Measurements from ENCODE around the gene KCNB1. TPM values are rescaled to one million over a fixed set of nuclear protein-coding genes. Genes with fewer than 3 reads are reported as not detected.

Gene KCNB1
- total and polyA plus RNA-seq, 2 donors (not counting 1 experiment from before 2014, with no cell fraction given) = 0.12 TPM; not detected in 1

DNA sequence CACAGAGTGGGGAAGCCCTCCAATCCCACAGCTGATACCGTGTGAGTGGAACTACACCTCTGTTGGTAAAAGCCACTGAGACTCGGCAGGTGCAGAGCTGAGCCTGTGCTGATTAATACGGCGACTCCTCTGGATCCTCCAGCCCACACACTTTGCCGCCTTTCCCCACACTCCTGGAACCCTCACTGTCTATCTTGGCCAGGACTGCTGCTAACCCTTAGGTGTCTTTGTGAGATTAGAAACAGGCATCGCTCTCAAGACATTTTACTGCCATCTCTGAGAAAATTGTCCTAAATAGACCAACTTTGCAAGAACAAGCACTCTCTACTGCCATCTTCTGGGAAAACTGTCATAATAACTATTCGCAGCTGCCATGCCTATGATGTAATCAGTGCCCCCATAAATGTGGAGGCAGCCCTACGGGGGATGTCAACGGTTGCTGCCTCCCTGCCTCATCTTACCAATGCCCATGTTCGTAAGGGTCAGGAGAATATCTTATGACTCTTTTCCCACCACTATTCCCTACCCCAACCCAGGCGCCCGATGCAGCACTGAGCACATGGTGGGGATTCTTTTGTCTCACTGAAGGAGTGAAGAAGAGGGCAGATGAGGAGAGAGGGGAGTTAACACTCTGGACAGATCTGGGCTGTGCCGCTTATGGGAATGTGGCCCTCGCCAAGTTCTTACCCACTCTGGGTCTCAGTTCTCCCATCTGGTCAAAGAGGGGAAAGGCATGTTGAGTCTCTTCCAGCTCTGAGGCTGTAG, 26.1 kb upstream of the KCNB1 start:
- no peaks in the 10 kb centered on the region for H3K4me1 ChIP-seq (ENCODE audit: control insufficient read depth in 2 of 2, insufficient read depth in 2 of 2, low read length in 2 of 2)
- 54% methylated on average over 11 of the region's 14 CpGs for whole genome bisulfite sequencing (ENCODE audit: insufficient coverage)
- no peaks in the 10 kb centered on the region for H3K9me3 Mint-ChIP-seq (ENCODE audit: insufficient read depth)
- no peak overlapping the region for H3K9ac ChIP-seq (ENCODE audit: low read length)
- no peak overlapping the region for H2AFZ ChIP-seq (ENCODE audit: insufficient read depth, low read depth, low read length, poor library complexity, severe bottlenecking)
- intact Hi-C loops (cut with micrococcal nuclease) = no loop called here
- no peak overlapping the region for H3K27ac Mint-ChIP-seq
- TF ChIP-seq, protein P1, sequence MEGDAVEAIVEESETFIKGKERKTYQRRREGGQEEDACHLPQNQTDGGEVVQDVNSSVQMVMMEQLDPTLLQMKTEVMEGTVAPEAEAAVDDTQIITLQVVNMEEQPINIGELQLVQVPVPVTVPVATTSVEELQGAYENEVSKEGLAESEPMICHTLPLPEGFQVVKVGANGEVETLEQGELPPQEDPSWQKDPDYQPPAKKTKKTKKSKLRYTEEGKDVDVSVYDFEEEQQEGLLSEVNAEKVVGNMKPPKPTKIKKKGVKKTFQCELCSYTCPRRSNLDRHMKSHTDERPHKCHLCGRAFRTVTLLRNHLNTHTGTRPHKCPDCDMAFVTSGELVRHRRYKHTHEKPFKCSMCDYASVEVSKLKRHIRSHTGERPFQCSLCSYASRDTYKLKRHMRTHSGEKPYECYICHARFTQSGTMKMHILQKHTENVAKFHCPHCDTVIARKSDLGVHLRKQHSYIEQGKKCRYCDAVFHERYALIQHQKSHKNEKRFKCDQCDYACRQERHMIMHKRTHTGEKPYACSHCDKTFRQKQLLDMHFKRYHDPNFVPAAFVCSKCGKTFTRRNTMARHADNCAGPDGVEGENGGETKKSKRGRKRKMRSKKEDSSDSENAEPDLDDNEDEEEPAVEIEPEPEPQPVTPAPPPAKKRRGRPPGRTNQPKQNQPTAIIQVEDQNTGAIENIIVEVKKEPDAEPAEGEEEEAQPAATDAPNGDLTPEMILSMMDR (IDR thresholded peaks at IDR 0.05) = peak; percentile 32
- no peak for TF ChIP-seq EZH2 (IDR thresholded peaks at IDR 0.05; ENCODE audit: borderline replicate concordance, insufficient read depth, low read depth, low read length, poor library complexity, severe bottlenecking)
- H4K20me1 ChIP-seq (ENCODE audit: control insufficient read depth, insufficient read depth, low read length, poor library complexity, severe bottlenecking) = no peaks in the 10 kb centered on the region
- H3K36me3 ChIP-seq (replicated peaks in 1 of 2; ENCODE audit: control extremely low read depth in 1 of 2, control insufficient read depth in 1 of 2, extremely low read depth in 1 of 2, insufficient read depth in 2 of 2, low read length in 1 of 2) = no peaks in the 10 kb centered on the region
- no peak overlapping the region for H3K27ac ChIP-seq (ENCODE audit: low read length in 2 of 2)
- no peaks in the 10 kb centered on the region for H3K79me2 ChIP-seq (ENCODE audit: control insufficient read depth, insufficient read depth, low read length)
- DNase-seq (peak; percentile 36), ATAC-seq (ENCODE audit: low read depth) (no peak)
- no peaks in the 10 kb centered on the region for H3K9me3 ChIP-seq (ENCODE audit: control extremely low read depth in 1 of 3, control insufficient read depth in 2 of 3, insufficient read depth in 1 of 3, low read length in 2 of 3)
- no peak overlapping the region for H3K4me3 Mint-ChIP-seq
- peaks cover 47% of the 10 kb centered on the region for H3K27me3 Mint-ChIP-seq
- H3K4me2 ChIP-seq (replicated peaks; ENCODE audit: low read depth, low read length, poor library complexity, severe bottlenecking) = no peak overlapping the region
- H3K27me3 ChIP-seq (replicated peaks in 1 of 4; ENCODE audit: control extremely low read depth in 1 of 4, control insufficient read depth in 3 of 4, insufficient read depth in 4 of 4, low read length in 3 of 4) = peaks cover 0 to 22% (median 1%) of the 10 kb centered on the region in 4 experiments
- no peak overlapping the region for H3K4me3 ChIP-seq (ENCODE audit: control extremely low read depth in 1 of 5, extremely low read depth in 1 of 5, insufficient read depth in 1 of 5, low read depth in 2 of 5, low read length in 4 of 5)
- POLR2A ChIA-PET = no interaction called here
- CTCF ChIA-PET = interaction anchor here (0.7 to 3.0 kb wide), 2 partner anchors 162 to 175 kb away, joined by 3 to 13 read pairs; no protein-coding TSS in a partner anchor
- peaks cover 3% of the 10 kb centered on the region for H3K4me1 Mint-ChIP-seq

DNA sequence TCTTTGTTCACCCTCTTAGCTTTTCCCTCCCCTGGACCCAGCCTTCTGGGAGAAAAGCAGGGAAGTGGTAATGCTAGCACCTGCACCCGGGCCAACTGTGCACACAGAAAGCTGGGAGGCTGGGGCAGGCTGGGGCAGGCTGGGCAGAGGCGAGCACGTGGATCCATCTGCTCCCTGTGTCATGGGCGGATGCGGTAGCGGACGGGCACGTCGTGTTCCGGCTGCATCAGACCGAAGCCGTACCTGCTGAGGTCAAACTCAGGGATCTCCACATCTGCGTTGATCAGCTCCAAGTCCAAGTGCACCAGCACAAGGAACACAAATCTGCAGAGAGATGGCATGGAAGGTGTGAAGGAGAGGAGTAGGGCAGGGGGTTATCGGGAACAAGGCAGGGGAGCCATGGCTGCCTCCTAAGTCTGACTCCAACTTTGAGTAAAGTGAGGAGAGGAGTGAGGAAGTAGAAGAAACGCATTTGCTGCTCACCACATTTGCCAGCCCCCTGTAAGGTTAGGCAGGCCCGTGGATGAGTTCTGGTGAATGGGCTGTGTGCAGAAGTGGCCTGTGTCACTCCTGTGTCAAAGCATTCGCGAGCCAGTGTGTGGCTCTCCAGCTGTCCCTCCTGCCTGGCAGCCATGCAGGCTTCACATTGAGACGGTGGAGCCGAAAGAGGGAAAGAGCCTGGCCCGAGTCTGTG, 25.4 kb upstream of the KCNB1 start:
- ChIA-PET POLR2A (no interaction called here), CTCF (interaction anchor here (0.6 to 3.0 kb wide), 3 partner anchors 79 to 174 kb away, joined by 3 to 13 read pairs (median 3); no protein-coding TSS in a partner anchor)
- H3K79me2 ChIP-seq (ENCODE audit: control insufficient read depth, insufficient read depth, low read length) = no peaks in the 10 kb centered on the region
- H3K9ac ChIP-seq (ENCODE audit: low read length) = no peak overlapping the region
- no peak for DNase-seq
- no peaks in the 10 kb centered on the region for H3K9me3 Mint-ChIP-seq (ENCODE audit: insufficient read depth)
- H3K27ac ChIP-seq (ENCODE audit: low read length in 2 of 2) = no peak overlapping the region
- no peak overlapping the region for H3K4me3 ChIP-seq (ENCODE audit: control extremely low read depth in 1 of 5, extremely low read depth in 1 of 5, insufficient read depth in 1 of 5, low read depth in 2 of 5, low read length in 4 of 5)
- TF ChIP-seq, protein P1 (IDR thresholded peaks at IDR 0.05) = no peak
- no peak for TF ChIP-seq EZH2 (IDR thresholded peaks at IDR 0.05; ENCODE audit: borderline replicate concordance, insufficient read depth, low read depth, low read length, poor library complexity, severe bottlenecking)
- peaks cover 54% of the 10 kb centered on the region for H3K27me3 Mint-ChIP-seq
- no peak overlapping the region for H2AFZ ChIP-seq (ENCODE audit: insufficient read depth, low read depth, low read length, poor library complexity, severe bottlenecking)
- H3K4me1 Mint-ChIP-seq = peaks cover 3% of the 10 kb centered on the region
- no peak overlapping the region for H3K4me2 ChIP-seq (replicated peaks; ENCODE audit: low read depth, low read length, poor library complexity, severe bottlenecking)
- no peak for ATAC-seq (ENCODE audit: low read depth)
- 82% methylated on average over 21 of the region's 21 CpGs for WGBS (ENCODE audit: insufficient coverage)
- H3K27me3 ChIP-seq (replicated peaks in 1 of 4; ENCODE audit: control extremely low read depth in 1 of 4, control insufficient read depth in 3 of 4, insufficient read depth in 4 of 4, low read length in 3 of 4) = peaks cover 0 to 24% (median 1%) of the 10 kb centered on the region in 4 experiments
- intact Hi-C loops (cut with micrococcal nuclease) = no loop called here
- peak overlapping the region; percentile 50 for H3K27ac Mint-ChIP-seq
- H3K4me3 Mint-ChIP-seq = no peak overlapping the region
- H4K20me1 ChIP-seq (ENCODE audit: control insufficient read depth, insufficient read depth, low read length, poor library complexity, severe bottlenecking) = no peaks in the 10 kb centered on the region
- H3K36me3 ChIP-seq (replicated peaks in 1 of 2; ENCODE audit: control extremely low read depth in 1 of 2, control insufficient read depth in 1 of 2, extremely low read depth in 1 of 2, insufficient read depth in 2 of 2, low read length in 1 of 2) = no peaks in the 10 kb centered on the region
- no peaks in the 10 kb centered on the region for H3K9me3 ChIP-seq (ENCODE audit: control extremely low read depth in 1 of 3, control insufficient read depth in 2 of 3, insufficient read depth in 1 of 3, low read length in 2 of 3)
- no peaks in the 10 kb centered on the region for H3K4me1 ChIP-seq (ENCODE audit: control insufficient read depth in 2 of 2, insufficient read depth in 2 of 2, low read length in 2 of 2)

Data from B cell (primary cell).